Activated gamma-delta T cell treated with anti-CD3 and anti-CD28 coated beads, Interleukin-2, amount 50 U/mL, for 16 hours (primary cell): ENCODE results near the gene TNFAIP3.

Experiments used
- DNase-seq: peaks from one replicate; pipeline ENCODE4 v3.0.0-alpha.2; 2020; ENCODE audit warnings: low read depth

TNFAIP3 gene

GRCh38 chr6:137903274-137903932 is 36.3 kb downstream of the TNFAIP3 start:
- DNase-seq = no peak

GRCh38 chr6:137903933-137904821 is 37.1 kb downstream of the TNFAIP3 start:
- no peak for DNase-seq

GRCh38 chr6:137904822-137905617 is 38.0 kb downstream of the TNFAIP3 start:
- peak; percentile 68 for DNase-seq

- DNase-seq = no peak
Observed at GRCh38 chr6:137906020-137906472, 39.0 kb downstream of the TNFAIP3 start.

GRCh38 chr6:137907170-137907569 is 40.1 kb downstream of the TNFAIP3 start:
- DNase-seq = no peak

- DNase-seq = no peak
Observed at GRCh38 chr6:137909533-137909932, 42.5 kb downstream of the TNFAIP3 start.

- no peak for DNase-seq
Observed at GRCh38 chr6:137910424-137910834, 43.4 kb downstream of the TNFAIP3 start.

- no peak for DNase-seq
Observed at GRCh38 chr6:137910843-137911456, 43.9 kb downstream of the TNFAIP3 start.

GRCh38 chr6:137911675-137912191 is 44.7 kb downstream of the TNFAIP3 start:
- DNase-seq = no peak

GRCh38 chr6:137912813-137913212 is 45.8 kb downstream of the TNFAIP3 start:
- DNase-seq = no peak

GRCh38 chr6:137913434-137913833 is 46.4 kb downstream of the TNFAIP3 start:
- DNase-seq = no peak

GRCh38 chr6:137913996-137914529 is 47.0 kb downstream of the TNFAIP3 start:
- DNase-seq = no peak

- no peak for DNase-seq
Observed at GRCh38 chr6:137914530-137915193, 47.6 kb downstream of the TNFAIP3 start.

GRCh38 chr6:137915790-137916189 is 48.7 kb downstream of the TNFAIP3 start:
- DNase-seq = no peak

- no peak for DNase-seq
Observed at GRCh38 chr6:137917551-137918325, 50.7 kb downstream of the TNFAIP3 start.

GRCh38 chr6:137919502-137919823 is 52.4 kb downstream of the TNFAIP3 start:
- no peak for DNase-seq

GRCh38 chr6:137919837-137920730 is 53.0 kb downstream of the TNFAIP3 start:
- DNase-seq = no peak

GRCh38 chr6:137921823-137922222 is 54.8 kb downstream of the TNFAIP3 start:
- DNase-seq = no peak
